PC-3 (cell line): ENCODE measurements around the gene CFAP54.

ENCODE experiments used
- CTCF ChIP-seq: fragments of 300-600 bp; sonication (generic); conservative IDR thresholded peaks from 2 replicates; pipeline ENCODE4 v1.5.1; 2017; ENCODE audit warnings: antibody characterized with exemption, low read depth, mild to moderate bottlenecking, low read length
- EZH2 ChIP-seq: fragments of 300-600 bp; sonication (generic); IDR thresholded peaks from one replicate; pipeline ENCODE4 v1.6.1; 2017; ENCODE audit warnings: antibody characterized with exemption, mild to moderate bottlenecking, low read length; ENCODE audit not compliant: unreplicated experiment

- TF ChIP-seq CTCF (no peak), EZH2 (no peak)
Measured at GRCh38 chr12:96677363-96677762, 188.0 kb downstream of the CFAP54 start.
